SK-N-SH (cell line): ENCODE results near the gene ENTHD1. TPM values are rescaled to one million over a fixed set of nuclear protein-coding genes. Genes with fewer than 3 reads are reported as not detected.
"Not testable (repeated sequence)": the region's sequence is repeated elsewhere in the genome, so short reads cannot be mapped to it uniquely, and the experiment has no call there.

ENCODE experiments used
- CTCF ChIA-PET: fragments of 300-600, 350-600 bp; formaldehyde crosslinking; extraction: SDS; loops from one replicate; lab custom pipeline; 2021; lab: Yijun Ruan, JAX
- POLR2A ChIA-PET: fragments of 350-600 bp; sonication (Branson Sonifier 250); formaldehyde crosslinking; extraction: SDS; loops from one replicate; lab custom pipeline; 2020; ENCODE audit warnings: antibody characterized with exemption, inconsistent platforms; lab: Yijun Ruan, JAX
- DNase-seq: peaks from one replicate; pipeline ENCODE4 v3.0.0; 2012
- H2AFZ ChIP-seq: fragments of 200-600 bp; sonication (generic); 2 replicates; pipeline ENCODE4 v1.8.1; 2016; ENCODE audit warnings: antibody characterized with exemption, mild to moderate bottlenecking, low read depth
- H3F3A ChIP-seq: fragments of 200-600 bp; sonication (generic); replicated peaks from 2 replicates; pipeline ENCODE3; 2016; ENCODE audit warnings: antibody characterized with exemption, mild to moderate bottlenecking; ENCODE audit not compliant: insufficient read depth
- H3K27ac ChIP-seq, 2 experiments: fragments of 200-500 bp in 1 of 2; fragments of 200-600 bp in 1 of 2; sonication (Bioruptor generic) in 1 of 2; sonication (generic), shearing (Covaris generic) in 1 of 2; 2 replicates each; pipeline versions ENCODE4 v1.5.1 to v1.6.1; 2014 to 2016; ENCODE audit warnings: low read depth in 2 of 2, inconsistent platforms in 1 of 2, low read length in 1 of 2, mild to moderate bottlenecking in 1 of 2, mixed read lengths in 1 of 2
- H3K27me3 ChIP-seq: fragments of 200-600 bp; sonication (generic), shearing (Covaris generic); 2 replicates; pipeline ENCODE4 v1.6.1; 2016; ENCODE audit warnings: mixed run types; ENCODE audit not compliant: insufficient read depth
- H3K36me3 ChIP-seq, 2 experiments: fragments of 200-500 bp in 1 of 2; fragments of 200-600 bp in 1 of 2; sonication (Bioruptor generic) in 1 of 2; sonication (generic) in 1 of 2; replicated peaks in 1 of 2; 2 replicates each; pipeline versions ENCODE3 to v1.5.1; 2014 to 2016; ENCODE audit warnings: low read length in 1 of 2, mild to moderate bottlenecking in 1 of 2; ENCODE audit not compliant: insufficient read depth in 2 of 2, control insufficient read depth in 1 of 2
- H3K4me1 ChIP-seq, 2 experiments: fragments of 200-500 bp in 1 of 2; fragments of 200-600 bp in 1 of 2; sonication (Bioruptor generic) in 1 of 2; sonication (generic), shearing (Covaris generic) in 1 of 2; 2 replicates each; pipeline versions ENCODE4 v1.5.1 to v1.6.1; 2014 to 2016; ENCODE audit warnings: low read depth in 1 of 2, low read length in 1 of 2, mixed run types in 1 of 2; ENCODE audit not compliant: insufficient read depth in 2 of 2, control insufficient read depth in 1 of 2
- H3K4me2 ChIP-seq: fragments of 200-600 bp; sonication (generic), shearing (Covaris generic); 2 replicates; pipeline ENCODE4 v1.6.1; 2017; ENCODE audit warnings: mixed run types
- H3K4me3 ChIP-seq, 2 experiments: fragments of 200-500 bp in 1 of 2; fragments of 200-600 bp in 1 of 2; sonication (Bioruptor generic) in 1 of 2; sonication (generic), shearing (Covaris generic) in 1 of 2; 2 replicates each; pipeline versions ENCODE4 v1.5.1 to v1.8.1; 2014 to 2016; ENCODE audit warnings: low read depth in 2 of 2, inconsistent platforms in 1 of 2, low read length in 1 of 2, mild to moderate bottlenecking in 1 of 2, mixed read lengths in 1 of 2, moderate library complexity in 1 of 2
- H3K79me2 ChIP-seq: fragments of 200-600 bp; sonication (generic); 2 replicates; pipeline ENCODE4 v1.8.1; 2017; ENCODE audit warnings: mild to moderate bottlenecking; ENCODE audit not compliant: insufficient read depth
- H3K9ac ChIP-seq: fragments of 200-600 bp; sonication (generic); 2 replicates; pipeline ENCODE4 v1.6.1; 2017; ENCODE audit warnings: mixed run types
- H3K9me2 ChIP-seq: fragments of 200-600 bp; sonication (generic); 2 replicates; pipeline ENCODE4 v1.6.1; 2017; ENCODE audit warnings: mixed run types
- H3K9me3 ChIP-seq: fragments of 200-600 bp; sonication (generic); 2 replicates; pipeline ENCODE4 v1.6.1; 2017; ENCODE audit warnings: mixed run types, mild to moderate bottlenecking, moderate library complexity
- H4K20me1 ChIP-seq: fragments of 200-600 bp; sonication (generic); 2 replicates; pipeline ENCODE4 v1.6.1; 2017; ENCODE audit warnings: mild to moderate bottlenecking, mixed run types; ENCODE audit not compliant: insufficient read depth
- CTCF ChIP-seq: fragments of 200-600 bp; sonication (generic); IDR thresholded peaks from 2 replicates; pipeline ENCODE4 v1.6.1; 2017; ENCODE audit warnings: antibody characterized with exemption, mild to moderate bottlenecking, moderate library complexity
- ELF1 ChIP-seq: IDR thresholded peaks from 2 replicates; pipeline ENCODE4 v1.4.0; 2012
- FOSL2 ChIP-seq: IDR thresholded peaks from 2 replicates; pipeline ENCODE4 v1.4.0; 2012; ENCODE audit warnings: low read depth, mild to moderate bottlenecking, moderate library complexity, borderline replicate concordance
- GABPA ChIP-seq: IDR thresholded peaks from 2 replicates; pipeline ENCODE4 v1.4.0; 2012; ENCODE audit warnings: low read depth, mild to moderate bottlenecking
- IRF3 ChIP-seq: fragments of 150-350 bp; IDR thresholded peaks from 2 replicates; pipeline ENCODE4 v1.6.1; 2016; ENCODE audit warnings: mild to moderate bottlenecking, low read depth, low read length
- JUND ChIP-seq: IDR thresholded peaks from 2 replicates; pipeline ENCODE4 v1.4.0; 2012
- MEF2A ChIP-seq: IDR thresholded peaks from 2 replicates; pipeline ENCODE4 v1.4.0; 2012; ENCODE audit warnings: low read depth, borderline replicate concordance
- MXI1 ChIP-seq: IDR thresholded peaks from 2 replicates; pipeline ENCODE4 v1.6.1; 2012; ENCODE audit warnings: mild to moderate bottlenecking, low read depth, low read length, improper control_type of control experiment
- NRF1 ChIP-seq: IDR thresholded peaks from 2 replicates; pipeline ENCODE4 v1.6.1; 2012; ENCODE audit warnings: low read depth, mild to moderate bottlenecking, low read length
- PBX3 ChIP-seq: IDR thresholded peaks from 2 replicates; pipeline ENCODE4; 2012
- POLR2AphosphoS5 ChIP-seq: IDR thresholded peaks from 2 replicates; pipeline ENCODE4 v1.6.1; 2012; ENCODE audit warnings: low read depth, low read length
- REST ChIP-seq: IDR thresholded peaks from 2 replicates; pipeline ENCODE4 v1.6.1; 2012; ENCODE audit warnings: mild to moderate bottlenecking, low read depth, low read length, moderate library complexity
- RFX5 ChIP-seq: IDR thresholded peaks from 2 replicates; pipeline ENCODE4 v1.6.1; 2012; ENCODE audit warnings: mild to moderate bottlenecking, improper control_type of control experiment, low read length
- SMC3 ChIP-seq: IDR thresholded peaks from 2 replicates; pipeline ENCODE4 v1.6.1; 2012; ENCODE audit warnings: low read depth, low read length, improper control_type of control experiment
- TAF1 ChIP-seq: IDR thresholded peaks from 2 replicates; pipeline ENCODE4 v1.6.1; 2012; ENCODE audit warnings: low read depth, mild to moderate bottlenecking, low read length, moderate library complexity, borderline replicate concordance
- TEAD4 ChIP-seq: IDR thresholded peaks from 2 replicates; pipeline ENCODE4 v1.4.0; 2012; ENCODE audit warnings: mild to moderate bottlenecking, borderline replicate concordance; ENCODE audit not compliant: insufficient read depth
- YY1 ChIP-seq: IDR thresholded peaks from 2 replicates; pipeline ENCODE4 v1.4.0; 2012; ENCODE audit warnings: low read depth, mild to moderate bottlenecking
- WGBS: methylation state at CpG from one replicate; pipeline ENCODE4 v1.1.6; 2017; ENCODE audit warnings: low lambda C conversion rate; 5-methylcytosine and 5-hydroxymethylcytosine counted together
- polyA plus RNA-seq, 3 experiments: library from polyadenylated mRNA; depleted of rRNA; stranded (reverse); fragments of >200 nt; gene quantifications; 2 replicates each; pipeline ENCODE4 v1.2.3, GENCODE V29; 2012

The ENTHD1 gene
- polyA plus RNA-seq, 1 of the 3 experiments (the other 2 are of a cell fraction): not detected

- H2AFZ ChIP-seq: no peak overlapping the region
- CTCF ChIA-PET: no interaction called here
- no peaks in the 10 kb centered on the region for H3K9me2 ChIP-seq
- DNase-seq: no peak
- POLR2A ChIA-PET: no interaction called here
- WGBS: 56% methylated on average over 5 of the region's 5 CpGs
- no peaks in the 10 kb centered on the region for H3K79me2 ChIP-seq
- no peaks in the 10 kb centered on the region for H3K4me1 ChIP-seq
- H3K27me3 ChIP-seq: no peaks in the 10 kb centered on the region
- TF ChIP-seq NRF1 (no peak), YY1 (no peak)
- no peaks in the 10 kb centered on the region for H3F3A ChIP-seq
- H3K4me2 ChIP-seq: no peak overlapping the region
- no peaks in the 10 kb centered on the region for H3K9me3 ChIP-seq
- no peaks in the 10 kb centered on the region for H3K36me3 ChIP-seq
- H4K20me1 ChIP-seq: no peaks in the 10 kb centered on the region
- H3K4me3 ChIP-seq: no peak overlapping the region
- H3K27ac ChIP-seq: no peak overlapping the region
- H3K9ac ChIP-seq: no peak overlapping the region
Observed at GRCh38 chr22:39734866-39735265, 158.7 kb downstream of the ENTHD1 start.

GRCh38 chr22:39734046-39734445 is 159.5 kb downstream of the ENTHD1 start:
- 44% methylated on average over 1 of the region's 1 CpG for WGBS
- H3K4me3 ChIP-seq, CTCF ChIA-PET, H4K20me1 ChIP-seq, H3K4me1 ChIP-seq, H2AFZ ChIP-seq, POLR2A ChIA-PET, H3K9ac ChIP-seq, H3K9me3 ChIP-seq, H3K9me2 ChIP-seq, DNase-seq, H3K36me3 ChIP-seq, H3K4me2 ChIP-seq, H3K79me2 ChIP-seq, H3K27me3 ChIP-seq, H3K27ac ChIP-seq, H3F3A ChIP-seq: not testable (repeated sequence)

- WGBS: no CpG with 5 or more reads among the region's 2 CpGs
- Histone ChIP-seq H3K4me2 (no peak overlapping the region), H3K4me1 (no peaks in the 10 kb centered on the region), H3K9me3 (no peaks in the 10 kb centered on the region), H3K9me2 (no peaks in the 10 kb centered on the region), H3K27me3 (no peaks in the 10 kb centered on the region), H2AFZ (no peak overlapping the region), H3K36me3 (no peaks in the 10 kb centered on the region), H3F3A (no peaks in the 10 kb centered on the region), H3K79me2 (no peaks in the 10 kb centered on the region), H3K9ac (no peak overlapping the region), H4K20me1 (no peaks in the 10 kb centered on the region), H3K4me3 (no peak overlapping the region), H3K27ac (no peak overlapping the region)
- no peak for DNase-seq
- POLR2A ChIA-PET: no interaction called here
- CTCF ChIA-PET: no interaction called here
- TF ChIP-seq PBX3: no peak
- TF ChIP-seq RFX5: no peak
- no peak for TF ChIP-seq FOSL2
- no peak for TF ChIP-seq TEAD4
- TF ChIP-seq CTCF: no peak
- no peak for TF ChIP-seq REST
- TF ChIP-seq SMC3: no peak
- no peak for TF ChIP-seq MXI1
- no peak for TF ChIP-seq MEF2A
- TF ChIP-seq ELF1: no peak
- no peak for TF ChIP-seq JUND
- TF ChIP-seq POLR2AphosphoS5: no peak
- no peak for TF ChIP-seq GABPA
- no peak for TF ChIP-seq TAF1
- no peak for TF ChIP-seq YY1
- no peak for TF ChIP-seq IRF3
Observed at GRCh38 chr22:39733191-39733590, 160.4 kb downstream of the ENTHD1 start.
